ENCODE measurements around the gene PELI2.

The PELI2 gene

GRCh38 chr14:56334458-56334857 is 216.2 kb downstream of the PELI2 start:
- DNase-seq (ENCODE audit: extremely low spot score): no peak
- no peak for TF ChIP-seq CTCF (IDR thresholded peaks at IDR 0.05; ENCODE audit: control extremely low read depth, extremely low read depth, low read depth, missing control alignments)
- POLR2A ChIA-PET: no interaction called here
- CTCF ChIA-PET: interaction anchor here (0.9 kb wide), 1 partner anchor 93 kb away, joined by 3 read pairs; no protein-coding TSS in a partner anchor

GRCh38 chr14:56338674-56339073 is 220.5 kb downstream of the PELI2 start:
- POLR2A ChIA-PET: no interaction called here
- TF ChIP-seq CTCF (IDR thresholded peaks at IDR 0.05; ENCODE audit: control extremely low read depth, extremely low read depth, low read depth, missing control alignments): no peak
- CTCF ChIA-PET: interaction anchor here (1.7 to 2.3 kb wide), 3 partner anchors 12 to 607 kb away, joined by 4 to 11 read pairs (median 7); no protein-coding TSS in a partner anchor
- no peak for DNase-seq (ENCODE audit: extremely low spot score)

GRCh38 chr14:56339855-56340701 is 221.9 kb downstream of the PELI2 start:
- ChIA-PET POLR2A (no interaction called here), CTCF (interaction anchor here (0.5 to 2.3 kb wide), 18 partner anchors 14 to 924 kb away, joined by 3 to 27 read pairs (median 3); no protein-coding TSS in a partner anchor)
- peak; percentile 64 for TF ChIP-seq CTCF (IDR thresholded peaks at IDR 0.05; ENCODE audit: control extremely low read depth, extremely low read depth, low read depth, missing control alignments)
- peak; percentile 58 for DNase-seq (ENCODE audit: extremely low spot score)

- ChIA-PET POLR2A (no interaction called here), CTCF (interaction anchor here (0.9 to 2.3 kb wide), 7 partner anchors 13 to 895 kb away, joined by 3 to 27 read pairs (median 4); no protein-coding TSS in a partner anchor)
- no peak for DNase-seq (ENCODE audit: extremely low spot score)
- TF ChIP-seq CTCF (IDR thresholded peaks at IDR 0.05; ENCODE audit: control extremely low read depth, extremely low read depth, low read depth, missing control alignments): no peak
These were observed 222.7 kb downstream of the PELI2 start for GRCh38 chr14:56340932-56341331.

- no peak for TF ChIP-seq CTCF (IDR thresholded peaks at IDR 0.05; ENCODE audit: control extremely low read depth, extremely low read depth, low read depth, missing control alignments)
- no peak for DNase-seq (ENCODE audit: extremely low spot score)
- POLR2A ChIA-PET: no interaction called here
- CTCF ChIA-PET: interaction anchor here (1.3 kb wide), 1 partner anchor 14 kb away, joined by 5 read pairs; no protein-coding TSS in a partner anchor
These were observed 223.7 kb downstream of the PELI2 start for GRCh38 chr14:56341766-56342493.

GRCh38 chr14:56342494-56342942 is 224.3 kb downstream of the PELI2 start:
- ChIA-PET CTCF (interaction anchor here (1.3 kb wide), 1 partner anchor 14 kb away, joined by 5 read pairs; no protein-coding TSS in a partner anchor), POLR2A (no interaction called here)
- DNase-seq (ENCODE audit: extremely low spot score): no peak
- no peak for TF ChIP-seq CTCF (IDR thresholded peaks at IDR 0.05; ENCODE audit: control extremely low read depth, extremely low read depth, low read depth, missing control alignments)

Measured in GM10248 (cell line).